Panc1 (cell line): Measurements from ENCODE around the gene GNL3L. TPM values are rescaled to one million over a fixed set of nuclear protein-coding genes. Genes with fewer than 3 reads are reported as not detected.
"Not testable (repeated sequence)": the region's sequence is repeated elsewhere in the genome, so short reads cannot be mapped to it uniquely, and the experiment has no call there.

Experiments used
- ATAC-seq: fragments of 200-7000 bp; cut with Tn5 transposase; 2 replicates; pipeline ENCODE4 v1.9.1; 2020; ENCODE audit warnings: mild to moderate bottlenecking, moderate library complexity
- BruUV-seq: library from RNA; stranded (reverse); fragments of 400-500 nt; replicated peaks from 2 replicates; lab custom pipeline; 2021; lab: Mats Ljungman, UMichigan
- CTCF ChIA-PET: fragments of 300-600 bp; sonication (Branson Sonifier 250); formaldehyde crosslinking; loops from one replicate; lab custom pipeline; 2022; ENCODE audit warnings: antibody characterized with exemption; lab: Charles Lee
- POLR2A ChIA-PET: fragments of 300-600 bp; sonication (Branson Sonifier 250); formaldehyde crosslinking; loops from one replicate; lab custom pipeline; 2022; ENCODE audit warnings: antibody characterized with exemption; lab: Charles Lee
- DNase-seq: peaks from one replicate; pipeline ENCODE4 v3.0.0-alpha.2; 2010; ENCODE audit warnings: low read depth, low spot score
- H3K27ac ChIP-seq: 2 replicates; pipeline ENCODE4 v1.5.1; 2011; ENCODE audit warnings: mild to moderate bottlenecking, low read length, inconsistent platforms
- H3K27me3 ChIP-seq: fragments of 200-500 bp; sonication (Bioruptor generic); 2 replicates; pipeline ENCODE4 v1.6.0; 2014; ENCODE audit warnings: low read length, inconsistent platforms; ENCODE audit not compliant: control insufficient read depth, insufficient read depth
- H3K36me3 ChIP-seq: fragments of 200-500 bp; sonication (Bioruptor generic); 2 replicates; pipeline ENCODE4 v1.5.1; 2014; ENCODE audit warnings: inconsistent platforms, mild to moderate bottlenecking, low read length, moderate library complexity; ENCODE audit not compliant: control insufficient read depth, insufficient read depth
- H3K4me1 ChIP-seq: 2 replicates; pipeline ENCODE4 v1.5.1; 2011; ENCODE audit warnings: inconsistent platforms, mild to moderate bottlenecking, low read length, moderate library complexity; ENCODE audit not compliant: control insufficient read depth, insufficient read depth
- H3K4me3 ChIP-seq, 2 experiments: 2 replicates each; pipeline ENCODE4 v1.5.1; 2011 to 2012; ENCODE audit warnings: low read depth in 2 of 2, low read length in 2 of 2, mild to moderate bottlenecking in 2 of 2, inconsistent platforms in 1 of 2, moderate library complexity in 1 of 2
- H3K9me3 ChIP-seq: fragments of 200-500 bp; sonication (Bioruptor generic); 2 replicates; pipeline ENCODE4 v1.5.1; 2014; ENCODE audit warnings: low read depth, mild to moderate bottlenecking, inconsistent platforms, low read length, moderate library complexity; ENCODE audit not compliant: control insufficient read depth, insufficient read depth
- CTCF ChIP-seq: fragments of 450-650 bp; IDR thresholded peaks from 2 replicates; pipeline ENCODE4 v1.5.1; 2017; ENCODE audit warnings: mild to moderate bottlenecking
- POLR2AphosphoS5 ChIP-seq: IDR thresholded peaks from 2 replicates; pipeline ENCODE4 v1.6.1; 2012; ENCODE audit warnings: mild to moderate bottlenecking, low read depth, low read length, moderate library complexity
- SIN3A ChIP-seq: IDR thresholded peaks from 2 replicates; pipeline ENCODE4 v1.6.1; 2012; ENCODE audit warnings: low read depth, mild to moderate bottlenecking, low read length, moderate library complexity, borderline replicate concordance; ENCODE audit not compliant: insufficient read depth
- TCF7L2 ChIP-seq: IDR thresholded peaks from 2 replicates; pipeline ENCODE4 v1.6.1; 2011; ENCODE audit warnings: mild to moderate bottlenecking, low read depth, low read length, inconsistent platforms
- in situ Hi-C: cut with HindIII; loops from 2 replicates; pipeline ENCODE4 v1.10.0; 2016; ENCODE audit warnings: low sequenced_read_pairs, low pct_unique_long_range_greater_than_20kb
- intact Hi-C: fragments of 100-400 bp; cut with micrococcal nuclease; formaldehyde crosslinking; loops from one replicate; pipeline ENCODE4 v1.10.0; 2022; ENCODE audit not compliant: unreplicated experiment
- total RNA-seq: library from RNA; stranded (reverse); gene quantifications from one replicate; pipeline ENCODE4 v1.2.1, GENCODE V29; 2021; ENCODE audit not compliant: unreplicated experiment
- TF ChIP-seq, protein P1 (sequence below), 2 experiments: IDR thresholded peaks; 2 replicates each; pipeline ENCODE4 v1.6.1; 2011 to 2012; ENCODE audit warnings: low read depth in 2 of 2, control low read depth in 1 of 2, low read length in 1 of 2, mild to moderate bottlenecking in 1 of 2, moderate library complexity in 1 of 2; ENCODE audit not compliant: insufficient read depth in 1 of 2

The GNL3L gene
- total RNA-seq, 1 experiment from 2014 or later: 62.5 TPM

GRCh38 chrX:54550821-54551220 lies 20.8 kb downstream of the GNL3L start:
- TF ChIP-seq TCF7L2 (no peak), POLR2AphosphoS5 (no peak), SIN3A (no peak), CTCF (no peak)
- TF ChIP-seq, protein P1, sequence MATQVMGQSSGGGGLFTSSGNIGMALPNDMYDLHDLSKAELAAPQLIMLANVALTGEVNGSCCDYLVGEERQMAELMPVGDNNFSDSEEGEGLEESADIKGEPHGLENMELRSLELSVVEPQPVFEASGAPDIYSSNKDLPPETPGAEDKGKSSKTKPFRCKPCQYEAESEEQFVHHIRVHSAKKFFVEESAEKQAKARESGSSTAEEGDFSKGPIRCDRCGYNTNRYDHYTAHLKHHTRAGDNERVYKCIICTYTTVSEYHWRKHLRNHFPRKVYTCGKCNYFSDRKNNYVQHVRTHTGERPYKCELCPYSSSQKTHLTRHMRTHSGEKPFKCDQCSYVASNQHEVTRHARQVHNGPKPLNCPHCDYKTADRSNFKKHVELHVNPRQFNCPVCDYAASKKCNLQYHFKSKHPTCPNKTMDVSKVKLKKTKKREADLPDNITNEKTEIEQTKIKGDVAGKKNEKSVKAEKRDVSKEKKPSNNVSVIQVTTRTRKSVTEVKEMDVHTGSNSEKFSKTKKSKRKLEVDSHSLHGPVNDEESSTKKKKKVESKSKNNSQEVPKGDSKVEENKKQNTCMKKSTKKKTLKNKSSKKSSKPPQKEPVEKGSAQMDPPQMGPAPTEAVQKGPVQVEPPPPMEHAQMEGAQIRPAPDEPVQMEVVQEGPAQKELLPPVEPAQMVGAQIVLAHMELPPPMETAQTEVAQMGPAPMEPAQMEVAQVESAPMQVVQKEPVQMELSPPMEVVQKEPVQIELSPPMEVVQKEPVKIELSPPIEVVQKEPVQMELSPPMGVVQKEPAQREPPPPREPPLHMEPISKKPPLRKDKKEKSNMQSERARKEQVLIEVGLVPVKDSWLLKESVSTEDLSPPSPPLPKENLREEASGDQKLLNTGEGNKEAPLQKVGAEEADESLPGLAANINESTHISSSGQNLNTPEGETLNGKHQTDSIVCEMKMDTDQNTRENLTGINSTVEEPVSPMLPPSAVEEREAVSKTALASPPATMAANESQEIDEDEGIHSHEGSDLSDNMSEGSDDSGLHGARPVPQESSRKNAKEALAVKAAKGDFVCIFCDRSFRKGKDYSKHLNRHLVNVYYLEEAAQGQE (IDR thresholded peaks at IDR 0.05; ENCODE audit: insufficient read depth in 1 of 2, low read depth in 2 of 2, low read length in 1 of 2): no peak
- no peaks in the 10 kb centered on the region for H3K9me3 ChIP-seq
- in situ Hi-C loops: no loop called here
- no peak overlapping the region for H3K27ac ChIP-seq
- ATAC-seq: no peak; the same call in 1 of the 2 replicates
- POLR2A ChIA-PET: interaction anchor here (0.6 kb wide), 1 partner anchor 83 kb away, joined by 4 read pairs; no protein-coding TSS in a partner anchor
- H3K4me3 ChIP-seq: no peak overlapping the region
- no peaks in the 10 kb centered on the region for H3K4me1 ChIP-seq
- no peak for DNase-seq
- intact Hi-C loops: no loop called here
- CTCF ChIA-PET: no interaction called here
- no peaks in the 10 kb centered on the region for H3K27me3 ChIP-seq
- no TSS peak for BruUV-seq
- H3K36me3 ChIP-seq: peaks cover 12% of the 10 kb centered on the region

DNA sequence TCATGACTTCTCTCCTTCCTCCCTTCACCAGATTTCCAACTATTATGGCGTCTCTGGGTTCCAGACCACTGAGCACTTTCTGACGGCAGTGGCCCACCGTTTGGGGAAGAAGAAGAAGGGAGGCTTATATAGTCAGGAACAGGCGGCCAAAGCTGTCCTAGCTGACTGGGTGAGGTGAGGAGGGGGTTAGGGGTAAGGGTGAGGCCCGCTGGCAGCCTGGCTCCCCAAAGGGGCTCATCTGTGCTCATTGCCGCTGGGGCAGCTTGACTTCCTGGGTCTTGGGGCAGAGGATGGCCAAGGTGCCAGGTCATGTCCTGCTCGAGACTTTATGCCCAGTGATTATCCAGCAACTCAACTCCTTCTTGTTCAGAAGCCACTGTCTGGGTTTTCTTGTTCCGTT lies 21.8 kb downstream of the GNL3L start:
- no TSS peak for BruUV-seq
- TF ChIP-seq TCF7L2 (no peak), CTCF (no peak), SIN3A (no peak), POLR2AphosphoS5 (no peak)
- TF ChIP-seq, protein P1 (IDR thresholded peaks at IDR 0.05; ENCODE audit: insufficient read depth in 1 of 2, low read depth in 2 of 2, low read length in 1 of 2): no peak

GRCh38 chrX:54555006-54555405 lies 25.0 kb downstream of the GNL3L start:
- H3K27ac ChIP-seq, POLR2A ChIA-PET, H3K27me3 ChIP-seq, intact Hi-C loops, CTCF ChIA-PET, H3K9me3 ChIP-seq, H3K4me3 ChIP-seq, H3K36me3 ChIP-seq, H3K4me1 ChIP-seq, ATAC-seq, in situ Hi-C loops, BruUV-seq, DNase-seq: not testable (repeated sequence)

More for the DNA sequence above, 21.8 kb downstream of the GNL3L start:
- in situ Hi-C loops: no loop called here
- Histone ChIP-seq H3K4me1 (no peaks in the 10 kb centered on the region), H3K4me3 (no peak overlapping the region), H3K36me3 (peaks cover 8% of the 10 kb centered on the region), H3K9me3 (no peaks in the 10 kb centered on the region), H3K27me3 (no peaks in the 10 kb centered on the region), H3K27ac (no peak overlapping the region)
- intact Hi-C loops: no loop called here
- no peak for DNase-seq
- no peak for ATAC-seq
- CTCF ChIA-PET: no interaction called here
- POLR2A ChIA-PET: no interaction called here
